Lung (tissue), 12 donors: ENCODE measurements around the gene ARHGAP32. TPM values are rescaled to one million over a fixed set of nuclear protein-coding genes. Genes with fewer than 3 reads are reported as not detected.

Source experiments
- ATAC-seq: fragments of 200-7000 bp; cut with Tn5 transposase; one replicate; pipeline ENCODE4 v1.9.1; 2020; ENCODE audit warnings: moderate number of reproducible peaks; ENCODE audit not compliant: insufficient read depth, low FRiP score
- DNase-seq, 3 donors: peaks; one replicate each; pipeline ENCODE4 v3.0.0-alpha.2; 2013 to 2017
- H3K27ac ChIP-seq, 2 donors: one replicate each; pipeline ENCODE4 v1.5.1; 2013; ENCODE audit warnings: mild to moderate bottlenecking in 2 of 2, moderate library complexity in 2 of 2, control low read depth in 1 of 2, inconsistent platforms in 1 of 2, low read depth in 1 of 2, low read length in 1 of 2
- H3K27me3 ChIP-seq, 3 donors: one replicate each; pipeline ENCODE4 v1.5.1; 2013; ENCODE audit warnings: low read length in 2 of 3; ENCODE audit not compliant: control insufficient read depth in 3 of 3, insufficient read depth in 3 of 3
- H3K36me3 ChIP-seq, 4 donors: one replicate each; pipeline ENCODE4 v1.5.1; 2013; ENCODE audit warnings: low read length in 4 of 4, mild to moderate bottlenecking in 1 of 4, moderate library complexity in 1 of 4; ENCODE audit not compliant: control insufficient read depth in 4 of 4, insufficient read depth in 4 of 4
- H3K4me1 ChIP-seq, 5 donors: one replicate each; pipeline ENCODE4 v1.5.1; 2013; ENCODE audit warnings: low read length in 5 of 5, mild to moderate bottlenecking in 2 of 5, moderate library complexity in 1 of 5; ENCODE audit not compliant: control insufficient read depth in 5 of 5, insufficient read depth in 5 of 5
- H3K4me3 ChIP-seq: one replicate; pipeline ENCODE4 v1.5.1; 2013; ENCODE audit warnings: mild to moderate bottlenecking, control low read depth, moderate library complexity
- H3K9ac ChIP-seq, 2 donors: one replicate each; pipeline ENCODE4 v1.5.1; 2013; ENCODE audit warnings: low read length in 2 of 2, control low read depth in 1 of 2; ENCODE audit not compliant: insufficient read depth in 1 of 2
- H3K9me3 ChIP-seq, 4 donors: one replicate each; pipeline ENCODE4 v1.5.1; 2013; ENCODE audit warnings: low read length in 3 of 4, mild to moderate bottlenecking in 1 of 4, moderate library complexity in 1 of 4; ENCODE audit not compliant: control insufficient read depth in 4 of 4, insufficient read depth in 3 of 4
- WGBS, 2 donors: extraction: QIAGEN DNeasy Blood & Tissue Kit; methylation state at CpG; one replicate each; pipeline ENCODE4 v1.1.7; 2013; 5-methylcytosine and 5-hydroxymethylcytosine counted together
- polyA plus RNA-seq, 2 donors: library from polyadenylated mRNA; stranded (reverse); fragments of 200-250 nt; gene quantifications; one replicate each; pipeline ENCODE4 v1.2.1, GENCODE V29; 2013
- total RNA-seq, 2 donors: library from RNA; depleted of rRNA in 1 of 2; stranded (reverse); fragments of >200 nt in 1 of 2; gene quantifications; one replicate each; pipeline ENCODE4 v1.2.1, GENCODE V29; 2014 to 2021
- TF ChIP-seq, protein P1 (sequence below): IDR thresholded peaks from 2 replicates; pipeline ENCODE4 v1.5.1; 2012; ENCODE audit warnings: mild to moderate bottlenecking; ENCODE audit errors: control extremely low read depth, extremely low read depth
- donor health status: control.
- donor health status: control.
- donor health status: Bipolar disorder and iron deficiency.
- donor health status: healthy.
- donor health status: DM: yes; HTN: yes; CAD: no.

ARHGAP32 gene
- total and polyA plus RNA-seq, 4 donors, result 4.1 to 28.4 (median 17.0) TPM

GRCh38 chr11:128929991-128930390 is 262.1 kb downstream of the ARHGAP32 start:
- ATAC-seq (no peak), DNase-seq (no peak)
- TF ChIP-seq, protein P1, sequence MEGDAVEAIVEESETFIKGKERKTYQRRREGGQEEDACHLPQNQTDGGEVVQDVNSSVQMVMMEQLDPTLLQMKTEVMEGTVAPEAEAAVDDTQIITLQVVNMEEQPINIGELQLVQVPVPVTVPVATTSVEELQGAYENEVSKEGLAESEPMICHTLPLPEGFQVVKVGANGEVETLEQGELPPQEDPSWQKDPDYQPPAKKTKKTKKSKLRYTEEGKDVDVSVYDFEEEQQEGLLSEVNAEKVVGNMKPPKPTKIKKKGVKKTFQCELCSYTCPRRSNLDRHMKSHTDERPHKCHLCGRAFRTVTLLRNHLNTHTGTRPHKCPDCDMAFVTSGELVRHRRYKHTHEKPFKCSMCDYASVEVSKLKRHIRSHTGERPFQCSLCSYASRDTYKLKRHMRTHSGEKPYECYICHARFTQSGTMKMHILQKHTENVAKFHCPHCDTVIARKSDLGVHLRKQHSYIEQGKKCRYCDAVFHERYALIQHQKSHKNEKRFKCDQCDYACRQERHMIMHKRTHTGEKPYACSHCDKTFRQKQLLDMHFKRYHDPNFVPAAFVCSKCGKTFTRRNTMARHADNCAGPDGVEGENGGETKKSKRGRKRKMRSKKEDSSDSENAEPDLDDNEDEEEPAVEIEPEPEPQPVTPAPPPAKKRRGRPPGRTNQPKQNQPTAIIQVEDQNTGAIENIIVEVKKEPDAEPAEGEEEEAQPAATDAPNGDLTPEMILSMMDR, result no peak
- Histone ChIP-seq H3K27me3 (no peaks in the 10 kb centered on the region), H3K4me1 (peaks cover 0 to 2% (median 0%) of the 10 kb centered on the region in 5 donors), H3K27ac (no peak overlapping the region), H3K9me3 (peaks cover 0 to 3% (median 0%) of the 10 kb centered on the region in 4 donors), H3K36me3 (no peaks in the 10 kb centered on the region), H3K4me3 (no peak overlapping the region), H3K9ac (no peak overlapping the region)
- WGBS, 2 donors, result 72 to 86% methylated on average over 12 of the region's 12 CpGs

DNA sequence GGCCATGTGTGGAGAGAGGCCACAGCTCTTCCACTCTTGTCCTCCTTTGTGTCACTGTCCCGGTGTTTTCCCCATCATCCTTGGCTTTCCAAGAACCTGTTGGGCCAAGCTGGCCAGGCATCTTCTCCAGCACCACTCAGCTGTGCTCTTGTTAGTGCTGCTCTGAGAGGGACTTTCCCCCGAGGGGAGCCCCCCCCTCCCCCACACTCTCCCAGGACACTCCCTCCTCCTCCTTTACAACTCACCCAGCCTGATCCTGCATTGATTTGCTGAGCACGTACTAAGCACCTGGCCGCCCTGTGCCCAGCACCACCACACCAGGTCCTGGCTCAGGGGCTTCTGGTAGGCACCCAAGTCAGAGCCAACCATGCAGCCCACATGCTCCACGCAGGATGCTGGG is 262.7 kb downstream of the ARHGAP32 start:
- WGBS, 2 donors, result 75 to 86% methylated on average over 5 of the region's 5 CpGs
- Histone ChIP-seq H3K27ac (no peak overlapping the region), H3K4me3 (no peak overlapping the region), H3K4me1 (peaks cover 0 to 2% (median 0%) of the 10 kb centered on the region in 5 donors), H3K9me3 (peaks cover 0 to 3% (median 0%) of the 10 kb centered on the region in 4 donors), H3K36me3 (no peaks in the 10 kb centered on the region), H3K9ac (no peak overlapping the region), H3K27me3 (no peaks in the 10 kb centered on the region)
- DNase-seq (no peak), ATAC-seq (no peak)
- TF ChIP-seq, protein P1, result no peak

- Histone ChIP-seq H3K4me1 (peaks cover 0 to 2% (median 0%) of the 10 kb centered on the region in 5 donors), H3K27ac (no peak overlapping the region), H3K4me3 (no peak overlapping the region), H3K36me3 (no peaks in the 10 kb centered on the region), H3K27me3 (no peaks in the 10 kb centered on the region), H3K9me3 (no peaks in the 10 kb centered on the region), H3K9ac (no peak overlapping the region)
- TF ChIP-seq, protein P1, result no peak
- no peak for ATAC-seq
- no peak for DNase-seq
- 41 to 64% methylated on average over 5 of the region's 5 CpGs for WGBS, 2 donors
Observed at GRCh38 chr11:128928400-128928799, 263.7 kb downstream of the ARHGAP32 start.

GRCh38 chr11:128927683-128928336 is 264.3 kb downstream of the ARHGAP32 start:
- 76 to 85% methylated on average over 12 of the region's 12 CpGs for WGBS, 2 donors

More at GRCh38 chr11:128927683-128928336, 264.3 kb downstream of the ARHGAP32 start:
- H3K36me3 ChIP-seq, result no peaks in the 10 kb centered on the region
- ATAC-seq, result no peak
- no peak overlapping the region for H3K9ac ChIP-seq
- H3K4me3 ChIP-seq, result no peak overlapping the region
- H3K27ac ChIP-seq, result no peak overlapping the region
- H3K27me3 ChIP-seq, result no peaks in the 10 kb centered on the region
- TF ChIP-seq, protein P1, result no peak
- no peaks in the 10 kb centered on the region for H3K9me3 ChIP-seq
- DNase-seq, result no peak
- H3K4me1 ChIP-seq, result peaks cover 0 to 3% (median 0%) of the 10 kb centered on the region in 5 donors
